ENCODE data around the gene ASPG.

- TF ChIP-seq ZBTB21 (CRISPR knock-in tag; IDR thresholded peaks at IDR 0.05; ENCODE audit: borderline replicate concordance) (no peak), GABPB1 (CRISPR knock-in tag; IDR thresholded peaks at IDR 0.05) (no peak), USF2 (CRISPR knock-in tag; IDR thresholded peaks at IDR 0.05) (peak; percentile 11; the same call in 1 of the 2 replicates), HMGXB4 (CRISPR knock-in tag; IDR thresholded peaks at IDR 0.05) (peak; percentile 56; the same call in 1 of the 2 replicates), EMX1 (CRISPR knock-in tag; IDR thresholded peaks at IDR 0.05) (no peak), ESRRA (CRISPR knock-in tag; IDR thresholded peaks at IDR 0.05; ENCODE audit: borderline replicate concordance) (no peak), ATF2 (CRISPR knock-in tag; IDR thresholded peaks at IDR 0.05; ENCODE audit: borderline replicate concordance, low read depth) (no peak), ZNF138 (CRISPR knock-in tag; conservative IDR thresholded peaks at IDR 0.05) (no peak)
- TF ChIP-seq, protein P1, sequence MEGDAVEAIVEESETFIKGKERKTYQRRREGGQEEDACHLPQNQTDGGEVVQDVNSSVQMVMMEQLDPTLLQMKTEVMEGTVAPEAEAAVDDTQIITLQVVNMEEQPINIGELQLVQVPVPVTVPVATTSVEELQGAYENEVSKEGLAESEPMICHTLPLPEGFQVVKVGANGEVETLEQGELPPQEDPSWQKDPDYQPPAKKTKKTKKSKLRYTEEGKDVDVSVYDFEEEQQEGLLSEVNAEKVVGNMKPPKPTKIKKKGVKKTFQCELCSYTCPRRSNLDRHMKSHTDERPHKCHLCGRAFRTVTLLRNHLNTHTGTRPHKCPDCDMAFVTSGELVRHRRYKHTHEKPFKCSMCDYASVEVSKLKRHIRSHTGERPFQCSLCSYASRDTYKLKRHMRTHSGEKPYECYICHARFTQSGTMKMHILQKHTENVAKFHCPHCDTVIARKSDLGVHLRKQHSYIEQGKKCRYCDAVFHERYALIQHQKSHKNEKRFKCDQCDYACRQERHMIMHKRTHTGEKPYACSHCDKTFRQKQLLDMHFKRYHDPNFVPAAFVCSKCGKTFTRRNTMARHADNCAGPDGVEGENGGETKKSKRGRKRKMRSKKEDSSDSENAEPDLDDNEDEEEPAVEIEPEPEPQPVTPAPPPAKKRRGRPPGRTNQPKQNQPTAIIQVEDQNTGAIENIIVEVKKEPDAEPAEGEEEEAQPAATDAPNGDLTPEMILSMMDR (IDR thresholded peaks at IDR 0.05) = 0 out of 2 replicates have a peak, but pooled peaks have one; percentile 12
- TF ChIP-seq, protein P2, sequence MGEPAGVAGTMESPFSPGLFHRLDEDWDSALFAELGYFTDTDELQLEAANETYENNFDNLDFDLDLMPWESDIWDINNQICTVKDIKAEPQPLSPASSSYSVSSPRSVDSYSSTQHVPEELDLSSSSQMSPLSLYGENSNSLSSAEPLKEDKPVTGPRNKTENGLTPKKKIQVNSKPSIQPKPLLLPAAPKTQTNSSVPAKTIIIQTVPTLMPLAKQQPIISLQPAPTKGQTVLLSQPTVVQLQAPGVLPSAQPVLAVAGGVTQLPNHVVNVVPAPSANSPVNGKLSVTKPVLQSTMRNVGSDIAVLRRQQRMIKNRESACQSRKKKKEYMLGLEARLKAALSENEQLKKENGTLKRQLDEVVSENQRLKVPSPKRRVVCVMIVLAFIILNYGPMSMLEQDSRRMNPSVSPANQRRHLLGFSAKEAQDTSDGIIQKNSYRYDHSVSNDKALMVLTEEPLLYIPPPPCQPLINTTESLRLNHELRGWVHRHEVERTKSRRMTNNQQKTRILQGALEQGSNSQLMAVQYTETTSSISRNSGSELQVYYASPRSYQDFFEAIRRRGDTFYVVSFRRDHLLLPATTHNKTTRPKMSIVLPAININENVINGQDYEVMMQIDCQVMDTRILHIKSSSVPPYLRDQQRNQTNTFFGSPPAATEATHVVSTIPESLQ (CRISPR knock-in tag; IDR thresholded peaks at IDR 0.05) = no peak
- TF ChIP-seq, protein P3, sequence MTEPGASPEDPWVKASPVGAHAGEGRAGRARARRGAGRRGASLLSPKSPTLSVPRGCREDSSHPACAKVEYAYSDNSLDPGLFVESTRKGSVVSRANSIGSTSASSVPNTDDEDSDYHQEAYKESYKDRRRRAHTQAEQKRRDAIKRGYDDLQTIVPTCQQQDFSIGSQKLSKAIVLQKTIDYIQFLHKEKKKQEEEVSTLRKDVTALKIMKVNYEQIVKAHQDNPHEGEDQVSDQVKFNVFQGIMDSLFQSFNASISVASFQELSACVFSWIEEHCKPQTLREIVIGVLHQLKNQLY (CRISPR knock-in tag; IDR thresholded peaks at IDR 0.05) = no peak
Observed at GRCh38 chr14:104135121-104135903, 49.8 kb downstream of the ASPG start.
